H1 (cell line): Measurements from ENCODE around the gene NME8. TPM values are rescaled to one million over a fixed set of nuclear protein-coding genes. Genes with fewer than 3 reads are reported as not detected.
A peak's percentile ranks its signal among the peaks of the same experiment; 100 is the strongest.

Source experiments
- CTCF ChIA-PET: fragments of 300-600 bp; sonication (Branson Sonifier 250); formaldehyde crosslinking; loops from one replicate; lab custom pipeline; 2021; ENCODE audit not compliant: partially characterized antibody; lab: Charles Lee
- POLR2A ChIA-PET: fragments of 300-600 bp; sonication (Branson Sonifier 250); formaldehyde crosslinking; loops from one replicate; lab custom pipeline; 2021; ENCODE audit warnings: inconsistent platforms; ENCODE audit not compliant: partially characterized antibody; lab: Charles Lee
- DNase-seq, 2 experiments: peaks; one replicate each; pipeline versions ENCODE4 v3.0.0 to v3.0.0-alpha.2; 2010 to 2022; ENCODE audit warnings: low spot score in 2 of 2, low read depth in 1 of 2, mixed read lengths in 1 of 2
- FAIRE-seq: peaks from 2 replicates; lab custom pipeline; 2011; peaks lifted over from hg19 to GRCh38; lab: Jason Lieb, UNC
- H2AFZ ChIP-seq: 2 replicates; pipeline ENCODE4 v1.8.1; 2012; ENCODE audit warnings: low read length, inconsistent platforms
- H2AK5ac ChIP-seq: 2 replicates; pipeline ENCODE4 v1.6.1; 2013; ENCODE audit warnings: low read depth, low read length
- H2BK120ac ChIP-seq: replicated peaks from 2 replicates; pipeline ENCODE3; 2013; ENCODE audit warnings: low read depth, low read length, inconsistent platforms
- H2BK12ac ChIP-seq: 2 replicates; pipeline ENCODE4 v1.6.1; 2013; ENCODE audit warnings: low read depth, low read length
- H2BK15ac ChIP-seq: 2 replicates; pipeline ENCODE4 v1.6.1; 2013; ENCODE audit warnings: low read length
- H2BK20ac ChIP-seq: 2 replicates; pipeline ENCODE4 v1.6.1; 2013; ENCODE audit warnings: low read length
- H2BK5ac ChIP-seq: 2 replicates; pipeline ENCODE4 v1.6.1; 2013; ENCODE audit warnings: low read depth, low read length
- H3K14ac ChIP-seq: 2 replicates; pipeline ENCODE4 v1.6.1; 2013; ENCODE audit warnings: inconsistent platforms; ENCODE audit not compliant: insufficient read length
- H3K18ac ChIP-seq: 2 replicates; pipeline ENCODE4 v1.6.1; 2013; ENCODE audit warnings: low read length; ENCODE audit errors: extremely low read depth
- H3K23ac ChIP-seq: 2 replicates; pipeline ENCODE4 v1.6.1; 2013; ENCODE audit warnings: inconsistent platforms; ENCODE audit not compliant: insufficient read length
- H3K23me2 ChIP-seq: 2 replicates; pipeline ENCODE4 v1.6.1; 2013; ENCODE audit warnings: low read depth, low read length
- H3K27ac ChIP-seq: 2 replicates; pipeline ENCODE4 v1.6.1; 2011; ENCODE audit warnings: low read depth, low read length, inconsistent platforms
- H3K27me3 ChIP-seq, 4 experiments: replicated peaks in 1 of 4; 1 replicate in 1 of 4; 2 replicates in 3 of 4; pipeline versions ENCODE4 v1.6.1 to v1.8.1; 2011 to 2013; ENCODE audit warnings: low read length in 3 of 4, mild to moderate bottlenecking in 3 of 4, inconsistent platforms in 2 of 4, mixed read lengths in 2 of 4, moderate library complexity in 1 of 4; ENCODE audit not compliant: control insufficient read depth in 3 of 4, insufficient read depth in 3 of 4; ENCODE audit errors: extremely low read depth in 1 of 4
- H3K36me3 ChIP-seq, 4 experiments: 2 replicates each; pipeline versions ENCODE4 v1.6.1 to v1.8.1; 2011 to 2013; ENCODE audit warnings: mild to moderate bottlenecking in 4 of 4, low read length in 3 of 4, moderate library complexity in 2 of 4, control low read depth in 1 of 4, inconsistent platforms in 1 of 4; ENCODE audit not compliant: insufficient read depth in 4 of 4, control insufficient read depth in 2 of 4
- H3K4ac ChIP-seq: replicated peaks from 2 replicates; pipeline ENCODE3; 2013; ENCODE audit warnings: low read length, low read depth, mixed read lengths, inconsistent platforms; ENCODE audit not compliant: insufficient read length
- H3K4me1 ChIP-seq, 4 experiments: replicated peaks in 1 of 4; 1 replicate in 1 of 4; 2 replicates in 3 of 4; pipeline versions ENCODE4 v1.6.1 to v1.8.1; 2011 to 2013; ENCODE audit warnings: low read length in 3 of 4, inconsistent platforms in 2 of 4, mixed read lengths in 1 of 4; ENCODE audit not compliant: insufficient read depth in 4 of 4, control insufficient read depth in 3 of 4
- H3K4me2 ChIP-seq, 2 experiments: 2 replicates each; pipeline versions ENCODE4 v1.6.1 to v1.8.1; 2011 to 2013; ENCODE audit warnings: low read depth in 2 of 2, low read length in 2 of 2, control low read depth in 1 of 2, inconsistent platforms in 1 of 2, mild to moderate bottlenecking in 1 of 2; ENCODE audit not compliant: insufficient read depth in 1 of 2
- H3K4me3 ChIP-seq, 4 experiments: fragments of 200-600, 300-600 bp in 1 of 4; sonication (generic), shearing (Covaris generic), sonication (Bioruptor Twin) in 1 of 4; 2 replicates each; pipeline versions ENCODE4 v1.5.1 to v1.8.1; 2011 to 2016; ENCODE audit warnings: low read length in 4 of 4, low read depth in 3 of 4, control low read depth in 2 of 4, inconsistent platforms in 2 of 4, mild to moderate bottlenecking in 2 of 4, mixed read lengths in 1 of 4, moderate library complexity in 1 of 4; ENCODE audit not compliant: insufficient read depth in 2 of 4; ENCODE audit errors: extremely low read depth in 1 of 4
- H3K56ac ChIP-seq: replicated peaks from 2 replicates; pipeline ENCODE3; 2013; ENCODE audit warnings: low read depth, mild to moderate bottlenecking, mixed read lengths, low read length, inconsistent platforms; ENCODE audit not compliant: insufficient read length
- H3K79me1 ChIP-seq: 2 replicates; pipeline ENCODE4 v1.6.1; 2013; ENCODE audit warnings: low read depth, low read length, control low read depth
- H3K79me2 ChIP-seq, 2 experiments: 2 replicates each; pipeline versions ENCODE4 v1.6.1 to v1.8.1; 2012 to 2013; ENCODE audit warnings: low read length in 2 of 2, mild to moderate bottlenecking in 2 of 2, inconsistent platforms in 1 of 2; ENCODE audit not compliant: insufficient read depth in 2 of 2, control insufficient read depth in 1 of 2
- H3K9ac ChIP-seq, 4 experiments: replicated peaks in 1 of 4; 1 replicate in 1 of 4; 2 replicates in 3 of 4; pipeline versions ENCODE4 v1.6.1 to v1.8.1; 2011 to 2013; ENCODE audit warnings: low read depth in 3 of 4, low read length in 3 of 4, control low read depth in 2 of 4, mild to moderate bottlenecking in 2 of 4, moderate library complexity in 2 of 4, inconsistent platforms in 1 of 4; ENCODE audit errors: extremely low read depth in 1 of 4
- H3K9me3 ChIP-seq, 2 experiments: 2 replicates each; pipeline versions ENCODE4 v1.6.1 to v1.8.1; 2012 to 2013; ENCODE audit warnings: mild to moderate bottlenecking in 2 of 2, moderate library complexity in 2 of 2, control low read depth in 1 of 2, inconsistent platforms in 1 of 2, low read depth in 1 of 2, low read length in 1 of 2, mixed read lengths in 1 of 2; ENCODE audit not compliant: insufficient read depth in 2 of 2
- H4K20me1 ChIP-seq, 2 experiments: replicated peaks in 1 of 2; 2 replicates each; pipeline versions ENCODE3 to v1.8.1; 2011 to 2013; ENCODE audit warnings: inconsistent platforms in 2 of 2, low read length in 2 of 2, mild to moderate bottlenecking in 1 of 2; ENCODE audit not compliant: insufficient read depth in 2 of 2, control insufficient read depth in 1 of 2
- H4K5ac ChIP-seq: 2 replicates; pipeline ENCODE4 v1.6.1; 2013; ENCODE audit warnings: low read length, low read depth, mixed read lengths, inconsistent platforms; ENCODE audit not compliant: insufficient read length
- H4K8ac ChIP-seq: 2 replicates; pipeline ENCODE4 v1.8.0; 2013; ENCODE audit warnings: mild to moderate bottlenecking, moderate library complexity, low read length, inconsistent platforms; ENCODE audit not compliant: insufficient read depth; ENCODE audit errors: extremely low read depth
- H4K91ac ChIP-seq: replicated peaks from 2 replicates; pipeline ENCODE3; 2013; ENCODE audit warnings: low read length, mixed read lengths, inconsistent platforms; ENCODE audit not compliant: insufficient read length
- CBX8 ChIP-seq: fragments of 300-800, 300-1000 bp; sonication (generic); IDR thresholded peaks from 2 replicates; pipeline ENCODE4 v1.7.1; 2016; ENCODE audit warnings: low read depth, low read length, borderline replicate concordance
- EGR1 ChIP-seq: IDR thresholded peaks from 2 replicates; pipeline ENCODE4 v1.6.1; 2011; ENCODE audit warnings: low read depth, low read length, borderline replicate concordance
- EP300 ChIP-seq, 2 experiments: IDR thresholded peaks; 1 replicate in 1 of 2; 2 replicates in 1 of 2; pipeline ENCODE4 v1.6.1; 2011 to 2012; ENCODE audit warnings: low read depth in 2 of 2, low read length in 2 of 2, mild to moderate bottlenecking in 2 of 2, borderline replicate concordance in 1 of 2, inconsistent platforms in 1 of 2, moderate library complexity in 1 of 2
- GTF2F1 ChIP-seq: IDR thresholded peaks from 2 replicates; pipeline ENCODE4 v1.6.1; 2012; ENCODE audit warnings: low read depth, low read length, improper control_type of control experiment, borderline replicate concordance
- NRF1 ChIP-seq: IDR thresholded peaks from 2 replicates; pipeline ENCODE4 v1.6.1; 2011; ENCODE audit warnings: mild to moderate bottlenecking, low read depth, low read length, improper control_type of control experiment
- RNF2 ChIP-seq: fragments of 200-900, 300-1000 bp; sonication (generic); IDR thresholded peaks from 2 replicates; pipeline ENCODE4 v1.7.1; 2016; ENCODE audit warnings: borderline replicate concordance, low read depth, mild to moderate bottlenecking, antibody characterized with exemption, low read length; ENCODE audit not compliant: poor library complexity, severe bottlenecking; ENCODE audit errors: missing control alignments
- SP1 ChIP-seq: IDR thresholded peaks from 2 replicates; pipeline ENCODE4 v1.6.1; 2011; ENCODE audit warnings: low read depth, low read length
- TBP ChIP-seq: IDR thresholded peaks from 2 replicates; pipeline ENCODE4 v1.6.1; 2011; ENCODE audit warnings: low read depth, low read length, improper control_type of control experiment
- TEAD4 ChIP-seq: IDR thresholded peaks from 2 replicates; pipeline ENCODE4 v1.6.1; 2012; ENCODE audit warnings: low read depth, low read length, inconsistent platforms, mixed read lengths
- WGBS, 2 experiments: shearing (Covaris generic) in 1 of 2; methylation state at CpG; one replicate each; pipeline versions ENCODE4 v1.1.6 to v1.1.7; 2013 to 2015; ENCODE audit warnings: low lambda C conversion rate in 2 of 2, mixed read lengths in 2 of 2, inconsistent platforms in 1 of 2, low coverage in 1 of 2, missing lambda C conversion rate in 1 of 2; ENCODE audit not compliant: insufficient replicate concordance in 2 of 2, insufficient coverage in 1 of 2, insufficient read length in 1 of 2; ENCODE audit errors: extremely low coverage in 1 of 2, missing lambda C conversion rate in 1 of 2; 5-methylcytosine and 5-hydroxymethylcytosine counted together
- polyA plus RNA-seq, 7 experiments: library from polyadenylated mRNA; depleted of rRNA in 3 of 7; stranded (reverse) in 5 of 7; unstranded in 2 of 7; fragments of >200 nt in 5 of 7; fragments of 200-250 nt in 2 of 7; gene quantifications; 1 replicate in 5 of 7; 2 replicates in 1 of 7; 4 replicates in 1 of 7; pipeline versions ENCODE4 v1.2.1 to v1.2.3, GENCODE V29; 2011 to 2013; ENCODE audit warnings: missing spikeins in 2 of 7, mixed read lengths in 2 of 7
- total RNA-seq: library from RNA; stranded (reverse); fragmentation: NEBNext Ultra II Directional; extraction: Animal tissue kit (Norgen Biotek cat#: 25700); gene quantifications from 2 replicates; pipeline ENCODE4 v1.2.1, GENCODE V29; 2021

NME8 gene
- total and polyA plus RNA-seq, 2 of the 8 experiments (the other 6 are each of a cell fraction or from before 2014, with no cell fraction given) = 0.22 to 0.44 TPM

DNA sequence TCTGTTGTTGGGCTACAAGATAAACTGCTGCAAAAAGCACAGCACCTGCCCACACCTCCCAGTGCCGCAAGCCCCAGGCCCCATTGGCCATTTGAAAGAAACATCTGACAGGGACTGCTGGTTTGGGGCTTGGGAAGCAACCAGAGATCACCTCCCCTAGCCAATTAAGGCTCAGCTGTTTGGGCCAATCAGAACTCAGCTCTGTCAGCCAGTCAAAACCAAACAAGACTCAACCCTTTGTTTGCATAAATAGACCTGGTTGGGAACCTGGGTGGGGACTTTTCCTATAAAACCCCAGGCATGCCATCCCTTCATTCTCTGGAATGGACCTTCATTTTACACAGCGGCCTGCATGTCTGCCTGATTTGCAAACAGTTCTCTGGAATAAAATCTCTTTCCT is 17.2 kb upstream of the NME8 start:
- no peak overlapping the region for H2BK20ac ChIP-seq
- TF ChIP-seq NRF1 (no peak), GTF2F1 (no peak), RNF2 (no peak), CBX8 (no peak), SP1 (no peak), EGR1 (no peak), EP300 (IDR thresholded peaks at IDR 0.05; ENCODE audit: borderline replicate concordance in 1 of 2, low read depth in 2 of 2, low read length in 2 of 2) (no peak), TBP (no peak), TEAD4 (no peak)
- TF ChIP-seq, all 59 proteins: peak for 0
- Histone ChIP-seq H3K4me1 (peaks cover 0 to 3% (median 0%) of the 10 kb centered on the region in 4 experiments; a peak in 1 of 7 replicates), H3K9me3 (no peaks in the 10 kb centered on the region), H3K4ac (no peak overlapping the region), H3K14ac (no peak overlapping the region), H3K23ac (no peak overlapping the region), H2BK5ac (no peak overlapping the region), H2BK12ac (no peak overlapping the region), H4K5ac (no peak overlapping the region), H2AK5ac (no peak overlapping the region), H4K8ac (no peak overlapping the region), H3K79me1 (no peaks in the 10 kb centered on the region), H2BK120ac (no peak overlapping the region), H3K79me2 (no peaks in the 10 kb centered on the region), H3K27me3 (no peaks in the 10 kb centered on the region), H3K56ac (no peak overlapping the region), H3K4me3 (no peak overlapping the region), H2AFZ (no peak overlapping the region), H2BK15ac (no peak overlapping the region), H3K23me2 (no peaks in the 10 kb centered on the region), H3K4me2 (no peak overlapping the region), H3K18ac (no peak overlapping the region), H3K27ac (no peak overlapping the region), H3K36me3 (no peaks in the 10 kb centered on the region), H3K9ac (no peak overlapping the region), H4K91ac (no peak overlapping the region), H4K20me1 (no peaks in the 10 kb centered on the region)
- 97% methylated on average over 2 of the region's 2 CpGs; no CpG with 5 or more reads in 1 of the 2 experiments for WGBS, 2 experiments
- FAIRE-seq = peak; percentile 13
- POLR2A ChIA-PET = no interaction called here
- CTCF ChIA-PET = interaction anchor here (0.6 to 3.0 kb wide), 8 partner anchors 10 to 596 kb away, joined by 3 to 8 read pairs (median 4); no protein-coding TSS in a partner anchor
- DNase-seq = no peak
